ENCODE data around the gene CDK2. TPM values are rescaled to one million over a fixed set of nuclear protein-coding genes. Genes with fewer than 3 reads are reported as not detected.

CDK2 gene
- total RNA-seq, 1 donor from 2014 or later, result 46.5 TPM

DNA sequence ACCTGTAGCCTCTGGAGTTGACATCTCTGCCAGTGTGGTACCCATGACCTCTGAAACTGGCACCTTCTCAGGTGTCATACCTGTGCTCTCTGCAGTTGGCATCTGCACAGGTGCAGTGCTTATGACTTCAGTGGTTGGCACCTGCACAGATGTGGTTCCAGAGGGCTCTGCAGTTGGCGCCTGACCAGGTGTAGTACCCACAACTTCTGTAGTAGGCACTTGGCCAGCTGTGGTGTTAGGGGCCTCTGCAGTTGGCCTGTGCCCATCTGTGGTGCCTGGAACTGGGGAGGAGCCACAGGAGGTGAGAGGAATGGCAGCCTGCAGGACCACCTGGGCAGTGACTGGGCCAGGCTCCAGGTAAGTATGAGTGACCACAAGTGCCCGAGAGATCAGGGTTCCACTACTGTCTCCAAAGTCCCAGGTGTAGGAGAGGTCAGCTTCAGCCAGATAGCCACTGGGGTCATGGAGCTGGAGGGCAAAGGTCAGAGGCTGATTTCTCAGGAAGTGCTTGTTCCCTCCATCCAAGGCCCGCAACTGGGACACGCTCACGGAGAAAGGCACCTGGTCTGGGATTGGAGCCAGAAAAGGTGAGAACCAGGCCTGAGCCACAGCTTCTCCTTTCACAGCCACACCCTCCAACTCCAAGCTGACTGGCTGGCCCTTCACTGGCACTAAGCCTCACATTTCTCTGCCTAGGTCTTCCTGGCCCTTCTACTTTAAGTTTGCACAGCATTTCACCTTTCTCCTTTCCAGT, 9.3 kb upstream of the CDK2 start:
- Histone ChIP-seq H3F3A (ENCODE audit: low read depth) (no peaks in the 10 kb centered on the region), H3K27me3 (no peaks in the 10 kb centered on the region), H3K9me3 (ENCODE audit: low read depth) (no peaks in the 10 kb centered on the region), H3K9ac (no peak overlapping the region), H4K20me1 (ENCODE audit: low read depth) (peaks cover 5% of the 10 kb centered on the region), H3K36me3 (no peaks in the 10 kb centered on the region), H3K79me2 (ENCODE audit: low read depth) (no peaks in the 10 kb centered on the region), H3K4me1 (no peaks in the 10 kb centered on the region), H2AFZ (replicated peaks) (no peak overlapping the region), H3K27ac (no peak overlapping the region), H3K4me3 (no peak overlapping the region), H3K4me2 (no peak overlapping the region)
- TF ChIP-seq EZH2 (IDR thresholded peaks at IDR 0.05), result no peak
- TF ChIP-seq EZH2phosphoT487 (IDR thresholded peaks at IDR 0.05), result no peak
- TF ChIP-seq, protein P1, sequence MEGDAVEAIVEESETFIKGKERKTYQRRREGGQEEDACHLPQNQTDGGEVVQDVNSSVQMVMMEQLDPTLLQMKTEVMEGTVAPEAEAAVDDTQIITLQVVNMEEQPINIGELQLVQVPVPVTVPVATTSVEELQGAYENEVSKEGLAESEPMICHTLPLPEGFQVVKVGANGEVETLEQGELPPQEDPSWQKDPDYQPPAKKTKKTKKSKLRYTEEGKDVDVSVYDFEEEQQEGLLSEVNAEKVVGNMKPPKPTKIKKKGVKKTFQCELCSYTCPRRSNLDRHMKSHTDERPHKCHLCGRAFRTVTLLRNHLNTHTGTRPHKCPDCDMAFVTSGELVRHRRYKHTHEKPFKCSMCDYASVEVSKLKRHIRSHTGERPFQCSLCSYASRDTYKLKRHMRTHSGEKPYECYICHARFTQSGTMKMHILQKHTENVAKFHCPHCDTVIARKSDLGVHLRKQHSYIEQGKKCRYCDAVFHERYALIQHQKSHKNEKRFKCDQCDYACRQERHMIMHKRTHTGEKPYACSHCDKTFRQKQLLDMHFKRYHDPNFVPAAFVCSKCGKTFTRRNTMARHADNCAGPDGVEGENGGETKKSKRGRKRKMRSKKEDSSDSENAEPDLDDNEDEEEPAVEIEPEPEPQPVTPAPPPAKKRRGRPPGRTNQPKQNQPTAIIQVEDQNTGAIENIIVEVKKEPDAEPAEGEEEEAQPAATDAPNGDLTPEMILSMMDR (IDR thresholded peaks at IDR 0.05), result no peak
- no peak overlapping the region for H3K27ac Mint-ChIP-seq
- H3K36me3 Mint-ChIP-seq, result no peaks in the 10 kb centered on the region
- no peaks in the 10 kb centered on the region for H3K4me1 Mint-ChIP-seq
- no peaks in the 10 kb centered on the region for H3K9me3 Mint-ChIP-seq
- H3K4me3 Mint-ChIP-seq, result no peak overlapping the region
- DNase-seq (ENCODE audit: low spot score), result no peak
- H3K27me3 Mint-ChIP-seq (ENCODE audit: insufficient read depth, low read depth), result peaks cover 4% of the 10 kb centered on the region

DNA sequence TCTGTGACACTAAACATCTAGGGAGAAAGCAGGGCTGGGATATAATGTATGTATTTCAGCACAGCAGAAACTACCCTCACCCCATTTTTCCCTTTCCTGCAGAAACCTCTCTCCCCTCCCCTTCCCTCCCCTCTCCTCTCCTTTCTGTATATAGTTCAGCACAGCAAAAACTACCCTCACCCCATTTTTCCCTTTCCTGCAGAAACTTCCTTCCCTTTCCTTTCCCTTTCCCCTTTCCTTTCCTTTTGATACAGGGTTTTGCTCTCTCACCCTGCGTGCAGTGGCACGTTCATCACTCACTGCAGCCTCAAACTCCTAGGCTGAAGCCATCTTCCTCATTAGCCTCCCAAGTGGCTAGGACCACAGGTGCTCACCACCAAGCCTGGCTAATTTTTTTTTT, 2.9 kb upstream of the CDK2 start:
- Histone ChIP-seq H2AFZ (replicated peaks) (no peak overlapping the region), H3K79me2 (ENCODE audit: low read depth) (peaks cover 54% of the 10 kb centered on the region), H3K4me3 (peak overlapping the region; percentile 14), H3K9me3 (ENCODE audit: low read depth) (no peaks in the 10 kb centered on the region), H3K36me3 (no peaks in the 10 kb centered on the region), H3K27ac (no peak overlapping the region), H3K4me2 (peak overlapping the region; percentile 88), H3K4me1 (peaks cover 3% of the 10 kb centered on the region), H3F3A (ENCODE audit: low read depth) (peaks cover 17% of the 10 kb centered on the region), H4K20me1 (ENCODE audit: low read depth) (peaks cover 14% of the 10 kb centered on the region), H3K9ac (no peak overlapping the region), H3K27me3 (no peaks in the 10 kb centered on the region)
- H3K4me1 Mint-ChIP-seq, result peaks cover 26% of the 10 kb centered on the region
- H3K9me3 Mint-ChIP-seq, result no peaks in the 10 kb centered on the region
- DNase-seq (ENCODE audit: low spot score), result no peak
- H3K4me3 Mint-ChIP-seq, result no peak overlapping the region
- peaks cover 11% of the 10 kb centered on the region for H3K27me3 Mint-ChIP-seq (ENCODE audit: insufficient read depth, low read depth)
- no peak overlapping the region for H3K27ac Mint-ChIP-seq
- H3K36me3 Mint-ChIP-seq, result peaks cover 2% of the 10 kb centered on the region
- TF ChIP-seq EZH2phosphoT487 (IDR thresholded peaks at IDR 0.05), result no peak
- TF ChIP-seq, protein P1 (IDR thresholded peaks at IDR 0.05), result no peak
- no peak for TF ChIP-seq EZH2 (IDR thresholded peaks at IDR 0.05)

DNA sequence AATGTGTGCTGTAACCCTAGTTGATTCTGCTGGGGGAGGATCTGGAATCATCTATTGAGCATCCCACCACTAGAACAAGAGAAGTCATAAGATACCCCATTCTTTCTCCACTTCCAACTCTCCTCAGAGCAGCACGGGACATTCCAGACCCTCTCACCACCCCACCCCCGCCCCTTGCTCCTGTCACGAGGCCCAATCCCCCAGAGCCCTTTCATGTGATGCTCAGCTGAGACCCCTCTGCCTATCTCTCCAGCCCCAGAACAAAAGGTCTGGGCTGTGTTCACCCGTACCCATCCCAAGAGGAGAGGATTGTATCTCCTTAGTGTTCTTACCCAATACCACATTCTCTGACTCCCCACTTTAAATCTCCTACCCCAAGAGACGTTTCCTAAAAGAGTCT, 1.4 kb upstream of the CDK2 start:
- no peak overlapping the region for H3K9ac ChIP-seq
- H3F3A ChIP-seq (ENCODE audit: low read depth), result peaks cover 17% of the 10 kb centered on the region
- H2AFZ ChIP-seq (replicated peaks), result peak overlapping the region; percentile 31

More for the DNA sequence above, 1.4 kb upstream of the CDK2 start:
- peak overlapping the region; percentile 86 for H3K27ac ChIP-seq
- TF ChIP-seq, protein P1 (IDR thresholded peaks at IDR 0.05), result no peak
- TF ChIP-seq EZH2 (IDR thresholded peaks at IDR 0.05), result no peak
- no peak for TF ChIP-seq EZH2phosphoT487 (IDR thresholded peaks at IDR 0.05)
- H3K4me1 ChIP-seq, result peaks cover 3% of the 10 kb centered on the region
- H3K9me3 Mint-ChIP-seq, result no peaks in the 10 kb centered on the region
- H3K4me3 Mint-ChIP-seq, result peak overlapping the region; percentile 99
- H4K20me1 ChIP-seq (ENCODE audit: low read depth), result peaks cover 10% of the 10 kb centered on the region
- no peaks in the 10 kb centered on the region for H3K27me3 ChIP-seq
- peaks cover 9% of the 10 kb centered on the region for H3K27me3 Mint-ChIP-seq (ENCODE audit: insufficient read depth, low read depth)
- peaks cover 57% of the 10 kb centered on the region for H3K79me2 ChIP-seq (ENCODE audit: low read depth)
- no peaks in the 10 kb centered on the region for H3K36me3 ChIP-seq
- H3K9me3 ChIP-seq (ENCODE audit: low read depth), result no peaks in the 10 kb centered on the region
- H3K36me3 Mint-ChIP-seq, result peaks cover 3% of the 10 kb centered on the region
- peaks cover 27% of the 10 kb centered on the region for H3K4me1 Mint-ChIP-seq
- H3K27ac Mint-ChIP-seq, result no peak overlapping the region
- DNase-seq (ENCODE audit: low spot score), result peak; percentile 75
- H3K4me2 ChIP-seq, result peak overlapping the region; percentile 88
- peak overlapping the region; percentile 91 for H3K4me3 ChIP-seq
